Measurements from ENCODE around the gene ADAMTSL3. TPM values are rescaled to one million over a fixed set of nuclear protein-coding genes. Genes with fewer than 3 reads are reported as not detected.

Gene ADAMTSL3
- total and polyA plus RNA-seq, 2 of the 8 experiments (the other 6 are each of a cell fraction or from before 2014, with no cell fraction given) = 0.35 to 1.4 TPM

DNA sequence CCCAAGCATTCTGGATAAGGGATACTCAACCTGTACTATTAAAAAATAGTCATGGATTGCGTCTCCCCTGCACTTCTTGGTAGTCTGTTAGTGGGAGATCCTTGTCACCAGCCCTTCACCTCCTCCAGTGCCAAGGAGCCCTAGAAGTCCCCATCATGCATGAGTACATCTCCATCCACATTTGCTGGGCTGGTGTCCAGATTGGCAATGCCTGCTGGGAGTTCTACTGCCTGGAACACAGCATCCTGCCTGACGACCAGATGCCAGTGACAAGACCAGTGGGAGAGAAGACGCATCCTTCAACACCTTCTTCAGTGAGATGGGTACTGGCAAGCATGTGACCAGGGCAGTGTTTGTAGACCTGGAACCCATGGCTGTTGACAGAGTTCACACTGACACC is 85.7 kb downstream of the ADAMTSL3 start:
- H2BK15ac ChIP-seq (ENCODE audit: low read length) = no peak overlapping the region
- H3K4me3 ChIP-seq (ENCODE audit: extremely low read depth in 1 of 4, insufficient read depth in 2 of 4, low read depth in 3 of 4, low read length in 4 of 4) = no peak overlapping the region
- no peak overlapping the region for H2AFZ ChIP-seq (ENCODE audit: low read length)
- no peak overlapping the region for H3K4ac ChIP-seq (replicated peaks; ENCODE audit: insufficient read length, low read depth, low read length)
- no peaks in the 10 kb centered on the region for H4K20me1 ChIP-seq (replicated peaks in 1 of 2; ENCODE audit: control insufficient read depth in 1 of 2, insufficient read depth in 2 of 2, low read length in 2 of 2)
- H3K36me3 ChIP-seq (ENCODE audit: control insufficient read depth in 2 of 4, insufficient read depth in 4 of 4, low read length in 3 of 4) = no peaks in the 10 kb centered on the region
- H3K23me2 ChIP-seq (ENCODE audit: low read depth, low read length) = no peaks in the 10 kb centered on the region
- DNase-seq (ENCODE audit: low read depth in 1 of 2, low spot score in 2 of 2) = no peak
- no peak overlapping the region for H3K14ac ChIP-seq (ENCODE audit: insufficient read length)
- no peaks in the 10 kb centered on the region for H3K27me3 ChIP-seq (replicated peaks in 1 of 4; ENCODE audit: control insufficient read depth in 3 of 4, extremely low read depth in 1 of 4, insufficient read depth in 3 of 4, low read length in 3 of 4)
- H3K18ac ChIP-seq (ENCODE audit: extremely low read depth, low read length) = no peak overlapping the region
- 0 out of 7 replicates have a peak, but pooled peaks cover 0 to 3% (median 0%) of the 10 kb centered on the region in 4 experiments for H3K4me1 ChIP-seq (replicated peaks in 1 of 4; ENCODE audit: control insufficient read depth in 3 of 4, insufficient read depth in 4 of 4, low read length in 3 of 4)
- H2AK5ac ChIP-seq (ENCODE audit: low read depth, low read length) = no peak overlapping the region
- H4K91ac ChIP-seq (replicated peaks; ENCODE audit: insufficient read length, low read length) = no peak overlapping the region
- no peak overlapping the region for H3K27ac ChIP-seq (ENCODE audit: low read depth, low read length)
- no peak for FAIRE-seq
- no peak for TF ChIP-seq HDAC6 (IDR thresholded peaks at IDR 0.05; ENCODE audit: low read depth, low read length)
- no peak for TF ChIP-seq TAF1 (IDR thresholded peaks at IDR 0.05; ENCODE audit: low read depth, low read length)
- no peak for TF ChIP-seq CBX5 (IDR thresholded peaks at IDR 0.05; ENCODE audit: low read depth, low read length)
- no peak for TF ChIP-seq TAF7 (optimal IDR thresholded peaks at IDR 0.05; ENCODE audit: borderline replicate concordance, low read depth, low read length)
- no peak for TF ChIP-seq CREB1 (IDR thresholded peaks at IDR 0.05)
- no peak for TF ChIP-seq BRCA1 (IDR thresholded peaks at IDR 0.05; ENCODE audit: low read depth, low read length)
- no peak for TF ChIP-seq FOSL1 (IDR thresholded peaks at IDR 0.05; ENCODE audit: insufficient read depth, low read depth, low read length)
- TF ChIP-seq SP1 (IDR thresholded peaks at IDR 0.05; ENCODE audit: low read depth, low read length) = no peak
- no peak overlapping the region for H3K56ac ChIP-seq (replicated peaks; ENCODE audit: insufficient read length, low read depth, low read length)
- ChIA-PET CTCF (ENCODE audit: partially characterized antibody) (no interaction called here), POLR2A (ENCODE audit: partially characterized antibody) (no interaction called here)
- no peak overlapping the region for H2BK120ac ChIP-seq (replicated peaks; ENCODE audit: low read depth, low read length)
- no peak overlapping the region for H3K9ac ChIP-seq (replicated peaks in 1 of 4; ENCODE audit: extremely low read depth in 1 of 4, low read depth in 3 of 4, low read length in 3 of 4)
- H3K4me2 ChIP-seq (ENCODE audit: insufficient read depth in 1 of 2, low read depth in 2 of 2, low read length in 2 of 2) = no peak overlapping the region
- H4K5ac ChIP-seq (ENCODE audit: insufficient read length, low read depth, low read length) = no peak overlapping the region
- WGBS, 2 experiments (ENCODE audit: extremely low coverage in 1 of 2, insufficient coverage in 1 of 2, insufficient read length in 1 of 2, insufficient replicate concordance in 2 of 2, low coverage in 1 of 2, low lambda C conversion rate in 2 of 2, missing lambda C conversion rate in 1 of 2) = 58% methylated on average over 3 of the region's 3 CpGs; no CpG with 5 or more reads in 1 of the 2 experiments
- no peaks in the 10 kb centered on the region for H3K79me1 ChIP-seq (ENCODE audit: low read depth, low read length)
- no peak overlapping the region for H2BK12ac ChIP-seq (ENCODE audit: low read depth, low read length)
- H3K79me2 ChIP-seq (ENCODE audit: control insufficient read depth in 1 of 2, insufficient read depth in 2 of 2, low read length in 2 of 2) = no peaks in the 10 kb centered on the region
- H3K23ac ChIP-seq (ENCODE audit: insufficient read length) = no peak overlapping the region
- H4K8ac ChIP-seq (ENCODE audit: extremely low read depth, insufficient read depth, low read length) = no peak overlapping the region
- no peak overlapping the region for H2BK20ac ChIP-seq (ENCODE audit: low read length)
- no peak overlapping the region for H2BK5ac ChIP-seq (ENCODE audit: low read depth, low read length)
- H3K9me3 ChIP-seq (ENCODE audit: insufficient read depth in 2 of 2, low read depth in 1 of 2, low read length in 1 of 2) = no peaks in the 10 kb centered on the region
